ENCODE measurements around the gene BMP7. TPM values are rescaled to one million over a fixed set of nuclear protein-coding genes. Genes with fewer than 3 reads are reported as not detected.

BMP7 gene
- total RNA-seq, 3 donors from 2014 or later = 1.7 to 2.8 (median 2.0) TPM

GRCh38 chr20:57312138-57312537 lies 45.7 kb upstream of the BMP7 start:
- DNase-seq = no peak
- Histone ChIP-seq H3K9me3 (no peaks in the 10 kb centered on the region), H3K4me1 (ENCODE audit: low read depth) (no peaks in the 10 kb centered on the region), H3K36me3 (ENCODE audit: low read depth) (no peaks in the 10 kb centered on the region), H3K4me3 (no peak overlapping the region)
- ATAC-seq = no peak
- intact Hi-C loops (cut with DNase I, micrococcal nuclease) = no loop called here
- no peak for TF ChIP-seq CTCF (IDR thresholded peaks at IDR 0.05)

GRCh38 chr20:57310821-57311514 lies 44.5 kb upstream of the BMP7 start:
- TF ChIP-seq CTCF (IDR thresholded peaks at IDR 0.05) = no peak
- no peaks in the 10 kb centered on the region for H3K4me1 ChIP-seq (ENCODE audit: low read depth)
- ATAC-seq (no peak), DNase-seq (no peak)
- H3K4me3 ChIP-seq = no peak overlapping the region
- no peaks in the 10 kb centered on the region for H3K36me3 ChIP-seq (ENCODE audit: low read depth)
- intact Hi-C loops (cut with DNase I, micrococcal nuclease) = no loop called here
- H3K9me3 ChIP-seq = no peaks in the 10 kb centered on the region

- Histone ChIP-seq H3K4me3 (no peak overlapping the region), H3K9me3 (no peaks in the 10 kb centered on the region), H3K4me1 (ENCODE audit: low read depth) (no peaks in the 10 kb centered on the region), H3K36me3 (ENCODE audit: low read depth) (no peaks in the 10 kb centered on the region)
- TF ChIP-seq CTCF (IDR thresholded peaks at IDR 0.05) = no peak
- DNase-seq = no peak
- ATAC-seq = no peak
- intact Hi-C loops (cut with DNase I, micrococcal nuclease) = no loop called here
Measured at GRCh38 chr20:57309544-57310115, 43.2 kb upstream of the BMP7 start.

DNA sequence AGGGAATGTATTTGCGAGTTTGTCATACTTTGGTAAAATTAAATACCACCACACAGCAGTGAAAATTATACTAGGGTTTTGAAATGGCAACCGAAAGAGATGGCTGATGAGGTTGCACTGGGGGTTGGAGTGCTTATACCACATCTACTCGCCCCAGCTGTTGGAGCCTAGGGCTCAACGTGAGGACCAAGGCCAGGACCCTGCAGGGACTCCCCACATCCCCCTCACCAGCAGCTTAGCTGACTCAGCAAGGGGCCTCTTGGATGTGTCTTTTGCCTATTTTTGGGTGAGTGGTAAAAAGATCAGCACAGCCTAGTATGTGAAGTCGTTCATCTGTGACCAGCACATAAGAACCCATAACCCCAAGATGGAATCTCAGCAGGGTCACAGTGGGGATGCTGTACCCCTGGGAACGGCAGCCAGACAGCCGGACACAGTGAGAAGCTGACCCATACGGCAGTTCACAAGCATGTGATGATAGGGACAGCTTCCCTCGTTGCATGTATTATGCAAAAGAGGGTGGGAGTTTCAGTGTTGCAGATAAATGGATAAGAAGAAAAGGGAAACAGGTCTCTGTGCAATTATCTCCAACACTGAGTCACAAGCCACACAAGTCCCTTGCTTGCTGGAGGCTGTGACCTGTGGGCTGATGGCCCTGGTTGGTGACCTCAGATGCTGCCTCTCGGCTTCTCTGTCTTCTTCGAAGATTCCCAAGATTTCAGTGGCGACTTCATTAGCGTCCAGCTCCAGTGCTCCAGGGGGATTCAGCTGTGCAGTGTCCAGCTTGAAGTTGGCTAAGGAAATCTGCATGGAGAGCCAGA lies 42.2 kb upstream of the BMP7 start:
- H3K9me3 ChIP-seq = no peaks in the 10 kb centered on the region
- H3K36me3 ChIP-seq (ENCODE audit: low read depth) = no peaks in the 10 kb centered on the region
- no peak overlapping the region for H3K4me3 ChIP-seq
- TF ChIP-seq CTCF (IDR thresholded peaks at IDR 0.05) = no peak
- ATAC-seq (no peak), DNase-seq (no peak)
- H3K4me1 ChIP-seq (ENCODE audit: low read depth) = no peaks in the 10 kb centered on the region
- intact Hi-C loops (cut with DNase I, micrococcal nuclease) = no loop called here

GRCh38 chr20:57306747-57307146 lies 40.3 kb upstream of the BMP7 start:
- intact Hi-C loops (cut with DNase I, micrococcal nuclease) = no loop called here

More at GRCh38 chr20:57306747-57307146, 40.3 kb upstream of the BMP7 start:
- DNase-seq (no peak), ATAC-seq (no peak)
- Histone ChIP-seq H3K36me3 (ENCODE audit: low read depth) (no peaks in the 10 kb centered on the region), H3K4me3 (no peak overlapping the region), H3K9me3 (no peaks in the 10 kb centered on the region), H3K4me1 (ENCODE audit: low read depth) (no peaks in the 10 kb centered on the region)
- no peak for TF ChIP-seq CTCF (IDR thresholded peaks at IDR 0.05)

All from mucosa of descending colon (tissue), 3 donors.